ENCODE measurements around the gene CERS3.

DNA sequence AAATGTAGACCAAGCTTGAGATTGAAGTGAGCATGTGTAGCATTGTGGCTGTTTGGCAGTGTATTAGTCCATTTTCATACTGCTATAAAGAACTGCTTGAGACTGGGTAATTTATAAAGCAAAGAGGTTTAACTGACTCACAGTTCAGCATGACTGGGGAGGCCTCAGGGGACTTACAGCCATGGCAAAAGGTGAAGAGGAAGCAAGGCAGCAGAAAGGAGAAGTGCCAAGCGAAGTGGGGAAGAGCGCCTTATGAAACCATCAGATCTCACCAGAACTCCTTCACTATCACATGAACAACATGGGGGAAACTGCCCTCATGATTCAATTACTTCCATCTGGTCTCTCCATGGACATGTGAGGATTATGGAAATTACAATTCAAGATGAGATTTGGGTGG is 8.6 kb upstream of the CERS3 start:
- TF ChIP-seq, protein P1, sequence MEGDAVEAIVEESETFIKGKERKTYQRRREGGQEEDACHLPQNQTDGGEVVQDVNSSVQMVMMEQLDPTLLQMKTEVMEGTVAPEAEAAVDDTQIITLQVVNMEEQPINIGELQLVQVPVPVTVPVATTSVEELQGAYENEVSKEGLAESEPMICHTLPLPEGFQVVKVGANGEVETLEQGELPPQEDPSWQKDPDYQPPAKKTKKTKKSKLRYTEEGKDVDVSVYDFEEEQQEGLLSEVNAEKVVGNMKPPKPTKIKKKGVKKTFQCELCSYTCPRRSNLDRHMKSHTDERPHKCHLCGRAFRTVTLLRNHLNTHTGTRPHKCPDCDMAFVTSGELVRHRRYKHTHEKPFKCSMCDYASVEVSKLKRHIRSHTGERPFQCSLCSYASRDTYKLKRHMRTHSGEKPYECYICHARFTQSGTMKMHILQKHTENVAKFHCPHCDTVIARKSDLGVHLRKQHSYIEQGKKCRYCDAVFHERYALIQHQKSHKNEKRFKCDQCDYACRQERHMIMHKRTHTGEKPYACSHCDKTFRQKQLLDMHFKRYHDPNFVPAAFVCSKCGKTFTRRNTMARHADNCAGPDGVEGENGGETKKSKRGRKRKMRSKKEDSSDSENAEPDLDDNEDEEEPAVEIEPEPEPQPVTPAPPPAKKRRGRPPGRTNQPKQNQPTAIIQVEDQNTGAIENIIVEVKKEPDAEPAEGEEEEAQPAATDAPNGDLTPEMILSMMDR (IDR thresholded peaks at IDR 0.05) = no peak
- no peak for TF ChIP-seq POLR2AphosphoS5 (IDR thresholded peaks at IDR 0.05)

All from esophagus muscularis mucosa (tissue), 3 donors.